ENCODE data around the gene TOP3B. TPM values are rescaled to one million over a fixed set of nuclear protein-coding genes. Genes with fewer than 3 reads are reported as not detected.
A peak's percentile ranks its signal among the peaks of the same experiment; 100 is the strongest.

Gene TOP3B, protein sequence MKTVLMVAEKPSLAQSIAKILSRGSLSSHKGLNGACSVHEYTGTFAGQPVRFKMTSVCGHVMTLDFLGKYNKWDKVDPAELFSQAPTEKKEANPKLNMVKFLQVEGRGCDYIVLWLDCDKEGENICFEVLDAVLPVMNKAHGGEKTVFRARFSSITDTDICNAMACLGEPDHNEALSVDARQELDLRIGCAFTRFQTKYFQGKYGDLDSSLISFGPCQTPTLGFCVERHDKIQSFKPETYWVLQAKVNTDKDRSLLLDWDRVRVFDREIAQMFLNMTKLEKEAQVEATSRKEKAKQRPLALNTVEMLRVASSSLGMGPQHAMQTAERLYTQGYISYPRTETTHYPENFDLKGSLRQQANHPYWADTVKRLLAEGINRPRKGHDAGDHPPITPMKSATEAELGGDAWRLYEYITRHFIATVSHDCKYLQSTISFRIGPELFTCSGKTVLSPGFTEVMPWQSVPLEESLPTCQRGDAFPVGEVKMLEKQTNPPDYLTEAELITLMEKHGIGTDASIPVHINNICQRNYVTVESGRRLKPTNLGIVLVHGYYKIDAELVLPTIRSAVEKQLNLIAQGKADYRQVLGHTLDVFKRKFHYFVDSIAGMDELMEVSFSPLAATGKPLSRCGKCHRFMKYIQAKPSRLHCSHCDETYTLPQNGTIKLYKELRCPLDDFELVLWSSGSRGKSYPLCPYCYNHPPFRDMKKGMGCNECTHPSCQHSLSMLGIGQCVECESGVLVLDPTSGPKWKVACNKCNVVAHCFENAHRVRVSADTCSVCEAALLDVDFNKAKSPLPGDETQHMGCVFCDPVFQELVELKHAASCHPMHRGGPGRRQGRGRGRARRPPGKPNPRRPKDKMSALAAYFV
- total RNA-seq (2014; rRNA removed): 42.4 and 44.5 TPM in 2 replicates
- Bru-seq, nascent RNA: percentile 73 among the genes with signal in this experiment
- percentile 81 among the genes with signal in this experiment for BruChase-seq, experiment 1, labeled RNA remaining after a 6-hour chase
- BruChase-seq, experiment 2, labeled RNA remaining after a 2-hour chase: percentile 78 among the genes with signal in this experiment
- long read RNA-seq, transcript TOP3B-201 (18 exons, 2,863 nt): major isoform, 11 of 132 reads
- long read RNA-seq, partial matches to known transcripts: 63 of 132 reads
- long read RNA-seq, other reads (novel, unspliced or antisense): 55 of 132 reads

DNA sequence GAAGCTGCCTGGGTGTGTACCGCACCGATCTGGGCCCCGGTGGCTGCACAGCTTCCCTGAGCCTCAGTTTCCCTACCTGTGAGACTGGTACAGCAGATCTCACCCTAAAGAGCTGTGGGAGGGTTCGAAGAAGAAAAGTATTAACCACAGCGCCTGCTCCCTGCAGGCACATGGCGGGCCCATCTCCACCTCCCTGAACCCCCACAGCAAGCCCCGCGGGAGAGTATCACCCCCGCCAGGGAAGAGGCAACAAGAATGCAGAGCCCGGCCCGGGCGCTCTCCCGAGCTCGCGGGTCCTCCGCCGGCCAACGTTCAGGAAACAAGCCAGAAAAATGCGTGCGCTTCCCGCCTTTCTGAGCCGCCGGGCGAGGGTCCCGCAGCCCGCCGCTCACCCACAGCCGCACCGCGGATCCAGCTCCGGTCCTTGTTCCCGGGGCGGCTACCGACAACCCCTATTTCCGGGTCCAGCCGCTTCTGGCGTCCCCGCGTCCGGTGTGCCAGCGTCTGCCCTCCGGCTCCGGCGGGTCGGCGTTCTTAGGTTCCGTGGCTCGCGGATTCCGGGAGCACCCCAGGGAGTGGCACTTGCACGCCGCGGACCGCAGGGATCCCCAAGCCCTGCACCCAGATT lies at the start of gene TOP3B:
TOP3B (minus strand) TSS at position 450 of the 628 bp plus-strand sequence. CDS start 7,078 bp downstream, outside the sequence.
- H3K4me1 ChIP-seq (ENCODE audit: insufficient read depth, low read length): no peaks in the 10 kb centered on the region
- TF ChIP-seq EZH2phosphoT487 (IDR thresholded peaks at IDR 0.05; ENCODE audit: borderline replicate concordance, low read length) (no peak), EZH2 (IDR thresholded peaks at IDR 0.05; ENCODE audit: low read length, unreplicated experiment) (no peak)
- TF ChIP-seq, protein P1, sequence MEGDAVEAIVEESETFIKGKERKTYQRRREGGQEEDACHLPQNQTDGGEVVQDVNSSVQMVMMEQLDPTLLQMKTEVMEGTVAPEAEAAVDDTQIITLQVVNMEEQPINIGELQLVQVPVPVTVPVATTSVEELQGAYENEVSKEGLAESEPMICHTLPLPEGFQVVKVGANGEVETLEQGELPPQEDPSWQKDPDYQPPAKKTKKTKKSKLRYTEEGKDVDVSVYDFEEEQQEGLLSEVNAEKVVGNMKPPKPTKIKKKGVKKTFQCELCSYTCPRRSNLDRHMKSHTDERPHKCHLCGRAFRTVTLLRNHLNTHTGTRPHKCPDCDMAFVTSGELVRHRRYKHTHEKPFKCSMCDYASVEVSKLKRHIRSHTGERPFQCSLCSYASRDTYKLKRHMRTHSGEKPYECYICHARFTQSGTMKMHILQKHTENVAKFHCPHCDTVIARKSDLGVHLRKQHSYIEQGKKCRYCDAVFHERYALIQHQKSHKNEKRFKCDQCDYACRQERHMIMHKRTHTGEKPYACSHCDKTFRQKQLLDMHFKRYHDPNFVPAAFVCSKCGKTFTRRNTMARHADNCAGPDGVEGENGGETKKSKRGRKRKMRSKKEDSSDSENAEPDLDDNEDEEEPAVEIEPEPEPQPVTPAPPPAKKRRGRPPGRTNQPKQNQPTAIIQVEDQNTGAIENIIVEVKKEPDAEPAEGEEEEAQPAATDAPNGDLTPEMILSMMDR (conservative IDR thresholded peaks at IDR 0.05; ENCODE audit: low read depth, low read length): no peak
- H3K4me3 ChIP-seq (ENCODE audit: low read length): peak within 1 kb of the TSS; percentile 98
- H3K9ac ChIP-seq (ENCODE audit: low read length): peak within 1 kb of the TSS; percentile 94
- no peaks in the 10 kb centered on the region for H4K20me1 ChIP-seq (ENCODE audit: low read length)
- H3K27me3 ChIP-seq (ENCODE audit: low read length): no peaks in the 10 kb centered on the region
- no peaks in the 10 kb centered on the region for H3K9me3 ChIP-seq (ENCODE audit: low read length)
- H3F3A ChIP-seq (ENCODE audit: low read length, unreplicated experiment): no peaks in the 10 kb centered on the region
- ChIA-PET CTCF (interaction anchor here (0.6 to 2.3 kb wide), 5 partner anchors 10 to 1065 kb away, joined by 3 to 9 read pairs (median 5); no protein-coding TSS in a partner anchor), POLR2A (ENCODE audit: unreplicated experiment) (interaction anchor here (0.6 kb wide), 1 partner anchor 67 kb away, joined by 6 read pairs; no protein-coding TSS in a partner anchor)
- H2AFZ ChIP-seq (ENCODE audit: low read length): peak within 1 kb of the TSS; percentile 92
- peak; percentile 71 for DNase-seq
- H3K36me3 ChIP-seq (ENCODE audit: low read depth, low read length): no peaks in the 10 kb centered on the region
- H3K4me2 ChIP-seq (ENCODE audit: low read length): peak within 1 kb of the TSS; percentile 98
- BruUV-seq (replicated peaks): TSS peak; percentile 76
- H3K27ac ChIP-seq (ENCODE audit: low read length): no peak within 1 kb of the TSS
- peak; percentile 87 for ATAC-seq
- no peaks in the 10 kb centered on the region for H3K9me2 ChIP-seq (replicated peaks; ENCODE audit: low read length)
- H3K79me2 ChIP-seq (ENCODE audit: low read length): peaks cover 29% of the 10 kb centered on the region
- intact Hi-C loops (cut with micrococcal nuclease): no loop called here

DNA sequence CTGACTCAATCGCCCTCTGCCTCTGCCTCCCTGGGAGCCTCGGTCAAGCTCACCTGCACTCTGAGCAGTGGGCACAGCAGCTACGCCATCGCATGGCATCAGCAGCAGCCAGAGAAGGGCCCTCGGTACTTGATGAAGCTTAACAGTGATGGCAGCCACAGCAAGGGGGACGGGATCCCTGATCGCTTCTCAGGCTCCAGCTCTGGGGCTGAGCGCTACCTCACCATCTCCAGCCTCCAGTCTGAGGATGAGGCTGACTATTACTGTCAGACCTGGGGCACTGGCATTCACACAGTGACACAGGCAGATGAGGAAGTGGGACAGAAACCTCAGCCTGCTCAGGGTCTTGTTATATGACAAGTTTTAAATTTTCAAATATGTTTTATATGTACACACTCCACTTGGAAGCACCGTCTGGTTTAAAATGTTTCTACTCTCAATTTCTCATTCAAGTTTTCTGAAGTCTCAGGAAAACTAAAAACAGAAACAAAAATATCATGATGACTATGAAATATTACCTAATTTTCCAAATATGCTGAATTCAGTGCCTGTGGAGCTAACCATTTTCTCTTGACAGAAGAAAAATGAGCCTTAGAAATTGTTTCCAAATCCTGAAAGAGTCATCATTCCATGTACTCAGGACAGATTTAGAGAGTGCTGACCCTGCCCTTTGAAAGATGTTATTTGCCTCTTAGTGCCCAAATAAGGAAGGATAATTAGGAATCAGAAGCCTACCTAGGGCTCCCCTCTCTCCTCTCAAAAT lies 48.8 kb upstream of the TOP3B start:
- Histone ChIP-seq H3K9me3 (ENCODE audit: low read length) (no peaks in the 10 kb centered on the region), H3K4me2 (ENCODE audit: low read length) (no peak overlapping the region), H3K9me2 (replicated peaks; ENCODE audit: low read length) (no peaks in the 10 kb centered on the region), H2AFZ (ENCODE audit: low read length) (no peak overlapping the region), H3F3A (ENCODE audit: low read length, unreplicated experiment) (no peaks in the 10 kb centered on the region), H3K4me1 (ENCODE audit: insufficient read depth, low read length) (no peaks in the 10 kb centered on the region), H3K4me3 (ENCODE audit: low read length) (no peak overlapping the region), H3K9ac (ENCODE audit: low read length) (no peak overlapping the region), H3K27me3 (ENCODE audit: low read length) (no peaks in the 10 kb centered on the region; the same call in 1 of the 2 replicates), H3K36me3 (ENCODE audit: low read depth, low read length) (no peaks in the 10 kb centered on the region), H4K20me1 (ENCODE audit: low read length) (no peaks in the 10 kb centered on the region), H3K27ac (ENCODE audit: low read length) (no peak overlapping the region), H3K79me2 (ENCODE audit: low read length) (no peaks in the 10 kb centered on the region)
- TF ChIP-seq EZH2phosphoT487 (IDR thresholded peaks at IDR 0.05; ENCODE audit: borderline replicate concordance, low read length) (no peak), EZH2 (IDR thresholded peaks at IDR 0.05; ENCODE audit: low read length, unreplicated experiment) (no peak)
- TF ChIP-seq, protein P1 (conservative IDR thresholded peaks at IDR 0.05; ENCODE audit: low read depth, low read length): no peak
- ChIA-PET CTCF (no interaction called here), POLR2A (ENCODE audit: unreplicated experiment) (no interaction called here)
- no peak for DNase-seq
- no TSS peak for BruUV-seq (replicated peaks)
- intact Hi-C loops (cut with micrococcal nuclease): no loop called here
- no peak for ATAC-seq

All from PC-3 (cell line).